Measurements from ENCODE around the gene RNF112.

DNA sequence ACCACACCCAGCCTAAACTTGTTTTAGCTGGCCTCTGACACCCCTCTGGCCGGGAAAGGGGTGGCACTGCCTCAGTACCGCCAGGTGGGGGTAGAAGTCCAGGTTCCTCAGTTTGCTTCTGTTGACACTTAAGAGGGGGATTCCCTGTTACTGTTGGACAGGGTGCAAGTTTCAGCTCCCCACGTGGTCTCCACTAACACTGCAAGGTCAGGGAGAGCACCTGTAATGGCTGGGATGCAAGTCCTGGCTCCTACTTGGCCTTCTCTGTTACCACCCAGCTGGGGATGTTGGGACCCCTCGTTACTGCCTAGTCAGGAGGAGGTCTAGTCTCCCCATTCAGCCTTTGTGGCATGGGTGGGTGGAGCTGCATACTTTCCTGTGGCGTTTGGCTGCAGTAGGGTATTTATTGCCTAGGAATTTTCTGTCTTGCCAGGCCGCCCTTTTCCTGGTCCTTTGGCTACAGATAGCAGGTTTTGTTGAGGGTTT is 13.4 kb upstream of the RNF112 start:
- TF ChIP-seq, protein P1, sequence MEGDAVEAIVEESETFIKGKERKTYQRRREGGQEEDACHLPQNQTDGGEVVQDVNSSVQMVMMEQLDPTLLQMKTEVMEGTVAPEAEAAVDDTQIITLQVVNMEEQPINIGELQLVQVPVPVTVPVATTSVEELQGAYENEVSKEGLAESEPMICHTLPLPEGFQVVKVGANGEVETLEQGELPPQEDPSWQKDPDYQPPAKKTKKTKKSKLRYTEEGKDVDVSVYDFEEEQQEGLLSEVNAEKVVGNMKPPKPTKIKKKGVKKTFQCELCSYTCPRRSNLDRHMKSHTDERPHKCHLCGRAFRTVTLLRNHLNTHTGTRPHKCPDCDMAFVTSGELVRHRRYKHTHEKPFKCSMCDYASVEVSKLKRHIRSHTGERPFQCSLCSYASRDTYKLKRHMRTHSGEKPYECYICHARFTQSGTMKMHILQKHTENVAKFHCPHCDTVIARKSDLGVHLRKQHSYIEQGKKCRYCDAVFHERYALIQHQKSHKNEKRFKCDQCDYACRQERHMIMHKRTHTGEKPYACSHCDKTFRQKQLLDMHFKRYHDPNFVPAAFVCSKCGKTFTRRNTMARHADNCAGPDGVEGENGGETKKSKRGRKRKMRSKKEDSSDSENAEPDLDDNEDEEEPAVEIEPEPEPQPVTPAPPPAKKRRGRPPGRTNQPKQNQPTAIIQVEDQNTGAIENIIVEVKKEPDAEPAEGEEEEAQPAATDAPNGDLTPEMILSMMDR (IDR thresholded peaks at IDR 0.05), result no peak
- TF ChIP-seq EP300 (IDR thresholded peaks at IDR 0.05), result no peak
- no peak for TF ChIP-seq POLR2A (IDR thresholded peaks at IDR 0.05; ENCODE audit: low read depth)
- TF ChIP-seq POLR2AphosphoS5 (IDR thresholded peaks at IDR 0.05), result no peak
